GM11168 (cell line): ENCODE measurements around the gene GALNT10.

Source experiments
- in situ Hi-C: fragments of 300-500 bp; cut with MboI; formaldehyde crosslinking; loops from one replicate; pipeline ENCODE4 v1.12.0; 2022; ENCODE audit warnings: low sequenced_read_pairs; ENCODE audit not compliant: unreplicated experiment

The GALNT10 gene

DNA sequence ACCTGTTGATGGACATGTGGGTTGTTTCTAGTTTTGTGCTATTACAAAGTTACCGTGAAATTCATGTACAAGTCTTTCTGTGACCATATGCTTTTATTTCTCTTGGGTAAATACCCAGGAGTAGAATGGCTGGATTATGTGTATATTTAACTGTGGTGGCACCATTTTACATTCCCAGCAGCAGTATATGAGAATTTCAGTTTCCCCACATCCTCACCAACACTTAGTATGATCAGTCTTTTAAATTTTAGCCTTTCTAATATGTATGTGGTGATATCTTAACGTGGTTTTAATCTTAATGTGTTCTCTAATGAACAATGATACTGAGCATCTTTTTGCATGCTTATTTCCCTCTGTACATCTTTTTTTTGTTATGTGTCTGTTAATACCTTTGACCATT is 36.6 kb downstream of the GALNT10 start:
- in situ Hi-C loops: no loop called here

DNA sequence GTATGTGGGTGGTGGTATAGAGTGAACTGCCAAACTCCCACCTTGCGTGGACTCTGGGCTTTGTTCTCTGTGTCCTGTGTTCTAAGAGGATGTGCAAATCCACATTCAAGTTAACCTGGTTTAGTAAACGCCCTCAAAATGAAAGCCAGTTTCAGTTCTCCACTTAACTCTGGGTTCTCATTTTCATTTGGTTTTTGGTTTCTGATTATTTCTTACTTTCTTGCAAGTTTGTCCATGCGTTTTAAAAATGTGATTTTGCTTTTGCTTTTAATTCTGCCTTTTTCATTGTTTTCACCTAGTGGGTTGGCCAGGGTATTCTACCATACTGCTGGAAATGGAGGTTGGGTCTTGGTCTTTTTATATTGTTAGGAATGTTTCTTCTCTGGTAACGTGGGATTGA is 38.2 kb downstream of the GALNT10 start:
- in situ Hi-C loops: no loop called here

DNA sequence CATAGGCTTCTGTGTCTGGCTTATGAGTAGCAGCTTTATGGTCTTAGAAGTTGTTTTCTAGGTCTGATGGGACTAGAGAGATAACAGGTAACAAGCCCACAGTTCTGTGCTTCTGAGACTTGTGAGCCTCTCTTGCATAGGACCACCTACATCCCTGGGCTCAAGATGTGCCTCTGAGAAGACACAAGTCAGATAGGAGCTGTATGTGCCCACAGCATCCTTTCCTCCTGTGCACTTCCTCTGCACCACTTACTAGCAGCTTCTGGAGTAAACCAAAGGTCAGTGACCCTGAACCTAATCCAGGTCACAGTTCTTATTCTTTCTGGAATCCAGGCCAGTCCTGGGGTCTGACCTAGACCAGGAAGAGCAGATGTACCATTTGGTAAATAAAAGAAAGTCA is 40.0 kb downstream of the GALNT10 start:
- in situ Hi-C loops: no loop called here

DNA sequence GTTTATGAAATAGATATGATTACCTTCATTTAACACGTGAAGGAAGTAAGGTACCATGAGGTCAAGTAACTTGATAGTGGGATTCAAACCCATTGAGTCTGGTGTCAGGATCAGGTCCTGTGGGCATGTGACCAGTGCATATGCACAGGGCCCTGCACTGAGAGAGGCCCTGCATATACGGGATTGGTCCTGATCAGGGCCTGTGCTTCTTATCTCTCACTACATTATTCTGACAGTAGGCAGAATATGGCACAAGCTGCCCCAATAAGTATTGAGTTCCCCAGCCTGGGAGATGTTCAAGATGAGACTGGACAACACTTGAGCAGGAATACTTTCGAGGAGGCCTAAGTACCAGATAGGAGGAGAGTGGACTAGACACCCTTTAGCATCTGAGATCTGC is 44.0 kb downstream of the GALNT10 start:
- in situ Hi-C loops: no loop called here

DNA sequence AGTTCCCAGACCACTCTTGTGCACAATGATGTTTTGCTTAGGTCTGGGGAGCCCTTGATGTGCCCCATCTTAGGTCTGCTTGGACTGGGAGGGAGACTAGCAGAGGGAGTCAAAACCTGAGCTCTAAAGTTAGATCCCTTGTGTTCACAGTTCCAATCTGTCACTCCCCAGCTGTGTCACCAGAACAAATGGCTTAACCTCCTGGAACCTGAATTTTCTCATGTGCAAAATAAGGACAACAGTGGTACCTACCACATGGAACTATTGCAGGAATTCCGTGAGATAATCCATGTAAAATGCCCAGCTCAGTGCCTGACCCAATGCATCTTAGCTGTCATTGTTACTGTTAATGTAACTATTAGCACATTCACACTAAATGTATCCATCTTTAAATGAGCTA is 45.5 kb downstream of the GALNT10 start:
- in situ Hi-C loops: no loop called here

DNA sequence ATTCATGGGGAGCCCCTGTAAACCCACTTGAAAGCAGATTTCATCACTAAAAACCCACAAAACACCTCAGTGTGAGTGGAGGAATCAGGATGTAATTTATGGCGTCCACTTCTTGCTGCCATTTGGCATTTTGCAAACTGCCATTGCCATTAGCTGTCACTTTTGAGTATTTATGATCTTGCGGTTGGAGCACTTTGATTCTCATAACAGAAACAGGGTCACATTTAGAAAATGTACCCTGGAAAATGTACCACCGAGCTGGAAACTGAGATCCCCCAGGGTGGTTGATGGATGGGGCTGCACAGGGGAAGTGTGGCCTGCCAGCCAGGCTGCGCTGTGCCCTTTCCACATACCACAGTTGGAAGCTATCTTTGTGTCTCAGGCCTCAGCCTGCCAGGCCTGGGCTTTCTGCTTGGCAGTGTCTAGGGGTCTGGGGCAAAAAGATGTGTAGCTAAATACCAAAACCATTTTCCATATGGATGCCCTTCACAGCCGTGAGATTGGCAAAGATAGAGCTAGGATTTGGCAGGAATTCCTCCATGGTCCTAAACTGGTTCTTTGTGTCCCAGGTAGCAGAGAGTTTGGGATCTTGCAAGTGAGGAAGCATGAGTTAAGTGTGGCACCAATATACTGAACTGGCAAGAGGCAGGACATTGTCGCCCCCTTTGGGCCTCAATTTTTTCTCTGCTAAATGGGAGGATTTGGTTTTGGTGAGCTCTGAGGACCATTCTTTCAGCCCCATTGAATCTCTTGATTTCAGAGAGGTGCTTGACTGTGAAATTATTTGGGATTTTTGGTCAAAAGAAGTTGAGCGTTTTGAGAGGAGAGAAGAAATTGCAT is 46.2 kb downstream of the GALNT10 start:
- in situ Hi-C loops: no loop called here

DNA sequence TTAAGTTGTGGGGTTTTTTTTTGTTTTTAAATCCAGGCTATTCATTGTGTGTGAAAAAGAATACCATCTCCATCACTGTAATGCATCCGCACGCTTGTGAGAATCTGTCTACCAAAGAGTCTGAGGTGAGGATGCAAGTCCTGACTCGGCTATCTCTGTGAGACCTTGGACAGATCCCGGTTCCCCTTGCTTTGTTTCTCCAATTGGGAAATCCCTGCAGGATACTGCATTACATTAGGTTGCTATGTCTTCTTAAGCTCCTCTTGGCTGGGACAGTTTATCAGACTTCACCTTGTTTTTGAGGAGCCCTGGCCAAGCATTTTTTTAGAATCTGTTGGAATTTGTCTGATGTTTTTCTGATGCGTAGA is 46.8 kb downstream of the GALNT10 start:
- in situ Hi-C loops: no loop called here

DNA sequence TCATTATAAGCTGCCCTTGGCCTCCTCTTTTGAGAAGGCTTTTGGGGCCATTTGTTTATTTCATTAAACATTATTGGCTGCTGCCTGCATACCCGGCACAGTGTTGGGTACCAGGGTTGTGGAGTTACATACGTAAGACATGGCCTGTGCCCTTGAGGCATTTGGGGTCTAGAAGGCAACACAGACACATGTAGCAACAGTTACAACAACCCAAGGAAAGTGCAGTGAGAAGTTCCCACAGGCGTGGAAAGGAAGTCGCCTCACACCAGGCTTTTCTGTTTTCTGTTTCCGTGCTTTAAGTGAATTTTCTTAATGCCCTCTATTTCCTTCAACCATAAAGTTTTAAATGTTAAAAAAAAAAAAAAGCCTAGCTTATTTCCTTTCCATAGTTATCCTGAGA is 47.4 kb downstream of the GALNT10 start:
- in situ Hi-C loops: no loop called here

DNA sequence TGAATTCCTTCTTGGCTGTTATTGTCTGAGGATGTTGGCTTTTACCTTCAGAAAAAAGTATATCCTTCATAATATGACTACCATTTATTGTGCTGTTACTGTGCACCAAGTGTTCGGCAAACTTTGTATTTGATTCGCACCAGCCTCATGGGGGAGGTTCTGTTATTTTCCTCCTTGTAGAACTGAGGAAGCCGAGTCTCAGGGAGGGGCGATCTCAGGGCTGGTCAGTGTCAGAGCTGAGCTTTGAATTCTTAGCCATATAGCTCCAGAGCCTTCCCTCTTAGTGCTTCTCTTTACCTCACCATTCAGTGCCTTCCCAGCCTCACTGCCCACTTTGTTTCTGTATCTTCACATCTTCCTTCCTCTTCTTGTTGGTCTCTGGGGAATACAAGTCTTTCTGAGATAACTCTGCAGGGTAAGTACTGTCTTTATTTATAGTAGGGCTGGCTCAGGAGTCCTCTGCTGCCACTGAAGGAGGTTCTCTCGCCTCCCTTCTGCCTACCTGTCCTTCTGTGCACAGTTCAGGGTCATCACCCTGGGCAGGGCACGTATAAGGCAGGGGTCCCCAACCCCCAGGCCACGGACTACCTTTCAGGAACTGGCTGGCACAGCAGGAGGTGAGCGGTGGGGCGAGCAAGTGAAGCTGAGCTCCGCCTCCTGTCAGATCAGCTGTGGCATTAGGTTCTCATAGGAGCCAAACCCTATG is 48.4 kb downstream of the GALNT10 start:
- in situ Hi-C loops: no loop called here

DNA sequence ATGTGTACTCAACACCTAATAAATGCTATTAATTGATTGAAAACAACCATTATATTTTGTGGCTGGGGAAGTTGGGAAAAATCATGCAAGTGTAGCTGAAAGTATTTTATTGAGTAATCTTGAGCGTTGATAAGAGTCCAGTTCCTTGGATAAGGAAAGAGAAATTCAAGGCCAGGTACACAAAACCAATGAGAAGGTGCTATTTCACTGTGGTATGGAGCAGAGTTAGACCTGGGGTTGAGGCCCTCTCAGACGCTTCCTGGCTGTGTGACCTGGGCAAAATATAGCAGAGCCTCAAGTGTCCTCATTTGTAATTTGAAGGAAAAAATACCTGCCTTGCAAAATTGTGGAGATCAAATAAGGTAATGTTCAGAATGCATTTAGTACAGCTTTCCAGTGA is 50.1 kb downstream of the GALNT10 start:
- in situ Hi-C loops: no loop called here

DNA sequence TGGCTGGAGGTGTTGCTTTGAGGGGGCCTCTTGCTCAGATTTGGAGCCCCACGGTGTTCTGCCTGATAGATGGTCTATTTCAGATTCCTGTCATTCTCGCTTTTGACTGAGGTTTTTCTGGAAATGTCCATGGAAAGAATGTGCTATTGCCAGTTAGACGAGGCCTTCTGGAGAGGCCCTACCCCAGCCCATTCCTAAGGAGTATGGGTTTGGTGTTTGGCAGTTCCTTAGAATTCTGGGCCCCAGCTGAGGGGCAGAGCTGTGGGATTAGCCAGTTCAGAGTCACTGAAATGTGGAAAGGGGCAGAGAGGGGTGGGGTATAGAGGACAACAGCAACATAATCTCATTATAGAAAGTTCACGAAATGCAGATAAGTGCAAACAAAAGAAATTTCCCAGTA is 50.5 kb downstream of the GALNT10 start:
- in situ Hi-C loops: no loop called here

DNA sequence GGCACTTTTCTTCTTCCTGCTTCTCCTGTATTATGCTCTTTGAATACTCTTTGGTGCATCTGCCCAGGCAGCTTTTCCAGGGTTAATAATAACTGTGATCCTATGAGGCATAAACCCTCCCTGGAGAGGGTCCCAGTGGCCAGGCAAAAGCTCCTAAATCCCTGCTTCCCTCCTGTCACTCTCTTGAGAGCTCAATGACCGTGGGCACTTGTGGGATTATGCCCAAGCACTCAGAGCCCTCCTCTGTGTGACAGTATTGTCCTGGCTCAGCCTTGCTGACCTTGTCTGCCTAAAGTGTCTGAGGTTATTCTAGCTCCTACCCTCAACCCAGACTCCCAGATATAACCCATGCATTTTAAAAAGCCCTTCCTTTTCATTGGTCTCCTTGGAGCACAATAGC is 51.9 kb downstream of the GALNT10 start:
- in situ Hi-C loops: no loop called here

DNA sequence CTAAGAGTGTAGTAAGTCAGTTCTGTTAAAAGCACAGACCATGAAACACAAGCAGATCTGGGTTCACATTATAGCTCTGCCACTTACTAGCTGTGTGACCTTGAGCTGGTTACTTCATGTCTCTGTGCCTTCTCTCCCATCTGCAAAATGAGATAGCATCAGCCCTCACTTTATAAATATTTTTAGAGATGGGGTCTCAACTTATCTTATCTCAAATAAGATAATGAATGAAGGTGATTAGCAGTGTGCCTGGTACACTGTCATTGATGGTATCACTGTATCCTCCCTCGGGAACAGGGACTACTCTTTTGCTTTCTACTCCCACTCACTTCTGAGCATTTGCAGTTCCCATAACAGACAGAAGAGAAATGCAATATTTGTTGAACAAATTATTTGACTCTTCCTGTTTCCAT is 52.4 kb downstream of the GALNT10 start:
- in situ Hi-C loops: no loop called here

DNA sequence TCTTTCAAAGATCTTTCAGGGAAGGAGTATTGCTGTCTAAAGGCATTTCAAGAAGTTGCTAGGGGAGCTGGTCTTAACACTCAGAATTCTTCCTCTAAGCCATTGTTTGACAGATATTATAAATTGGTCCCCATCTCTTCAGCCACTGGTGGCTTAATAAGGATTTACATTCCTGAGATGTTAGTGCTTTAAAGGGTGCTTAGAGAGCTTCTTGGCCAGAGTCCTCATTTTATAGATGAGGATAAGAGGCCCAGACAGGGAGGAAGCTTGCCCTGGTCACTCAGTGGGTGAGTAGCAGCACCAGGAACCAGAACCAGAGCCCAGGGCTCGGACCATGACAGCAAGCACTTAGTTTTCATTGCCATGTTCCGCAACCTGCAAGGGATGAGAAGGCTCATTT is 53.2 kb downstream of the GALNT10 start:
- in situ Hi-C loops: no loop called here

DNA sequence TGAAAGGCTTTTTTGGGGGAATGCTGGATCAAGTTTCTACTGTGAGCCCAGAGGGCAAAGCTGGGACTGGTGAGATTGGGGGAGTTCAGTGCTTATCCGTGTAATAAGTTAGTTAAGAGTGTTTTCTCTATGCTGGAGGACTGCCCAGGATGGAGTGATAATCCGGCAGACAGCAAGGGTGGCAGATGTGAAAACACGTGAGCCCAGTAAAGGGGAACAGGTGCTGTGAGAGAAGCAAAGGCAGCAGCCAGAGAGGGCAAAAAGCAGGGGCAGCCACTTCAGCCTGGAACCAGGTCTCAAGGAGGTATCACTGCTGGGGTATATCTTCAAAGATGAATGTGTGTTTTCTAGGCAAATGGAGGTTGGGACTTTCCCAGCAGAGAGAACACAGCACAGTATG is 53.9 kb downstream of the GALNT10 start:
- in situ Hi-C loops: no loop called here

DNA sequence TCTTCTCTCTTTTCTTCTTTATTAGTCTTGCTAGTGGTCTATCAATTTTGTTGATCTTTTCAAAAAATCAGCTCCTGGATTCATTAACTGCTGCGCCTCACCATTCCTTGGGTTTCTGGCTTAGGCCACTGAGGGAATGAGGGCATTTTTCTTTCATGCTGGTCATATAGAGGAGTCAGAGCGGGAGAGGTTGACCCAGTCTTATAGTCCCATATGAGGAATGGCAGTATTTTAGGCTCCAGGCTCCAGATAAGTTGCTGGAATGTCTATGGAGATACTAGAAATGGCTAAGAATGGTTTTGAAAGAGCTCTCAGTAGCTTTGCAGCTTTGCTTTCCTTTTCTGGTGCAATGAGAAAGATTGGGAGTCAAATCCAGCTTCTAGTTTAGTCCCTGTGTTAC is 58.2 kb downstream of the GALNT10 start:
- in situ Hi-C loops: no loop called here

DNA sequence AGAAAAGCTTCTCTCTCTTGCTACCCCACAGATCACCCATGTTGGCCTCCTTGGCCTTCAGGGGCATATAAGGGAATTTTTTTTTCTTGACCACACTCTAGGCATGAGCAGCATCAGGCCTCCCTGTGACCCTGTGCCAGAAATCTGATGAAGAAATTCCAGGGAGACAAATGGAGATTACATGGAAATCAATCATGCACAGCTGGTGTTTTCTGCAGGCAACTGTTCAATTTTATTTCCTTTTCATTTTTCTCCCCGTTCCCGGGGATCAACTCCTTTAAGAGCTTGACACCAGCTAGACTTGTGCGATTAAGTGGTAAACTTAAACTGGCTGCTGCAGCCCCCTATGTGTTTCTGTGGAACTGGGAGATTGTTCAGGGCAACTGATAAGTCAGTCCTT is 59.3 kb downstream of the GALNT10 start:
- in situ Hi-C loops: no loop called here

DNA sequence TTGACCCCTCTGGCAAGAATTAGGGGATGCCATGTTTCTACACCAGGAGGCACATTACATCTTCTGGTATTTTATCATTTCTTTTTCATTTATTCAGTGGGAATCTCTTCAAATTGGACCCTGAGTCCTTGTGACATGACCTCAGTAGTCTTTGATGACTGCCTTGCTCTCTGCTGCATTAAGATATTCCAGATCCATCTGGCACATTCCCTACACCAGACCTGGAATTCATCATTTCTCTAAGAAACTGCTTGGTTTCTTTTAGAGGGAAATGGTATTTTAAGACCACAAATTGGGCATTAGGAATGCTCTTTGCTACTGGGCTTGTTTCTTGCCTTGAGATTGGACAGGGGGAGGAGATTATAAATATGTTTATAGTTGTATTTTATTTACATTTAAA is 61.0 kb downstream of the GALNT10 start:
- in situ Hi-C loops: no loop called here

DNA sequence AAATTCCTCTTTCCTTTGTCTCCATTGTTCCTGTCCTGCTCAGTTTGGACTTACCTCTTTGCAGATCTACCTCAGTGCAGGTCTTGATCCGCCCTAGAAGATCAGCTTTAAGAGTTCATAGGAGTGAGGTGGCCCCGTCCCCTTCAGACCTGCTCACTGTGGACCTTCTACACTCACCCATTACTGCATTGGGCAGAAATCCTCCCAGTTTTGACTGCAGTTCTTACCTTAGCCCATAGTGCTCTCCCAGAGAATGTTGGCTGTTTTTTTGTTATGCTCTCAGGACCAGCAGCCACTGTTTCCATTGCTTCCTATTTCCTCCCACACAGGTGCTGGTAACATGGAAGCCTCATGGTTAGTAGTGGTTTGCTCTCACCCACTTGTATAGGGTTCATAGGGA is 63.3 kb downstream of the GALNT10 start:
- in situ Hi-C loops: no loop called here

DNA sequence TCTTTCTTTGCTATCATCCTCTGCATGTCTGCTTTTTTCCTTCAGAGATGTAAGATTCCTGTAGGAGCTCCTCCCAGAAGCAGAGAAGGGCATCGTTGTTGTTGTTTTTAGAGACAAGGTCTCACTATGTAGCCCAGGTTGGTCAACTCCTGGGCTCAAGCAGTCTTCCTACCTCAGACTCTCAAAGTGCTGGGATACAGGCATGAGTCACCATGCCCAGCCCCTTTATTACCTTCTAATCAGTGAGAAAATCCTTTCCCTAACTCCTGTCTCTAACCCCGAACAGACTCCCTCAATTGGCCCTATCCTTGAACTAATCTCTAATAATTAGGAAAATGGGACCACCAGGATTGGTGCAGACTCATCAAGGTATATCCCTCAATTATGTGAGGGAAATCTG is 64.4 kb downstream of the GALNT10 start:
- in situ Hi-C loops: no loop called here

DNA sequence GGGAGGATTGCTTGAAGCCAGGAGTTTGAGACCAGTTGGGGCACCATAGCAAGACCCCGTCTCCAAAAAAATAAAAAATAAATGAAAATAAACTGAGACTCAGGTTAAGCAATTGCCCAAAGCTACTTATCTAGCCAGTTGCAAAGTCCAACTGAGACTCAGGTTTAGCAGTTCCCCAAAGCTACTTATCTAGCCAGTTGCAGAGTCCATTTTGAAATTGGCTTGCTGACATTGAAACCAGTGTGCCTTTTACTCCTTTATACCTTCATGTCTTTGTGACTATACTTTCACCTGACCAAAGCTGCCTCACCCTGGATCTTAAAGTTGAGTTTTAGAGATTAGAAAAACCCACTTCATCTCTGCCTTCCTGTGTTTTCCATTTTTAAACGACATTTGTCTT is 66.5 kb downstream of the GALNT10 start:
- in situ Hi-C loops: no loop called here
